Thymus (tissue), 11 donors: Measurements from ENCODE around the gene ITPR1. TPM values are rescaled to one million over a fixed set of nuclear protein-coding genes. Genes with fewer than 3 reads are reported as not detected.

Experiments used
- DNase-seq, 9 donors: peaks; one replicate each; pipeline ENCODE4 v3.0.0-alpha.2; 2013; ENCODE audit warnings: low spot score in 9 of 9, low read depth in 6 of 9, missing footprints in 1 of 9
- H3K27ac ChIP-seq, 2 donors: one replicate each; pipeline ENCODE4 v1.5.1; 2013; ENCODE audit warnings: control low read depth in 1 of 2, low read depth in 1 of 2, low read length in 1 of 2, mild to moderate bottlenecking in 1 of 2, moderate library complexity in 1 of 2
- H3K27me3 ChIP-seq, 2 donors: one replicate each; pipeline ENCODE4 v1.5.1; 2013; ENCODE audit warnings: low read length in 1 of 2; ENCODE audit not compliant: control insufficient read depth in 2 of 2, insufficient read depth in 1 of 2
- H3K36me3 ChIP-seq, 2 donors: one replicate each; pipeline ENCODE4 v1.5.1; 2013; ENCODE audit warnings: low read length in 1 of 2, mild to moderate bottlenecking in 1 of 2, moderate library complexity in 1 of 2; ENCODE audit not compliant: control insufficient read depth in 2 of 2, insufficient read depth in 2 of 2
- H3K4me1 ChIP-seq, 2 donors: one replicate each; pipeline ENCODE4 v1.5.1; 2013; ENCODE audit warnings: low read length in 2 of 2; ENCODE audit not compliant: control insufficient read depth in 2 of 2, insufficient read depth in 2 of 2
- H3K4me3 ChIP-seq, 2 donors: one replicate each; pipeline ENCODE4 v1.5.1; 2013; ENCODE audit warnings: low read length in 2 of 2, control low read depth in 1 of 2, mild to moderate bottlenecking in 1 of 2
- H3K9me3 ChIP-seq, 2 donors: one replicate each; pipeline ENCODE4 v1.5.1; 2013; ENCODE audit warnings: low read length in 1 of 2, mild to moderate bottlenecking in 1 of 2; ENCODE audit not compliant: control insufficient read depth in 2 of 2, insufficient read depth in 1 of 2
- WGBS: extraction: QIAGEN DNeasy Blood & Tissue Kit; methylation state at CpG from one replicate; pipeline ENCODE4 v1.1.7; 2013; 5-methylcytosine and 5-hydroxymethylcytosine counted together
- polyA plus RNA-seq: library from polyadenylated mRNA; stranded (reverse); fragments of 200-250 nt; gene quantifications from one replicate; pipeline ENCODE4 v1.2.3, GENCODE V29; 2013
- total RNA-seq: library from RNA; stranded (reverse); fragments of 120-200 nt; gene quantifications from one replicate; pipeline ENCODE4 v1.2.4, GENCODE V29; 2013
- donor health status: healthy.

The ITPR1 gene
- total and polyA plus RNA-seq, 2 donors: 23.9 to 36.6 TPM

GRCh38 chr3:4739289-4740236 lies 246.4 kb downstream of the ITPR1 start:
- WGBS: 96% methylated on average over 9 of the region's 9 CpGs
- Histone ChIP-seq H3K9me3 (no peaks in the 10 kb centered on the region), H3K36me3 (peaks cover 25 to 30% of the 10 kb centered on the region in 2 donors), H3K4me1 (peaks cover 6 to 32% of the 10 kb centered on the region in 2 donors), H3K27me3 (no peaks in the 10 kb centered on the region), H3K4me3 (no peak overlapping the region), H3K27ac (no peak overlapping the region)
- DNase-seq: no peak

- peak in 1 of 9 donors; percentile 25 for DNase-seq
- Histone ChIP-seq H3K36me3 (peaks cover 24 to 26% of the 10 kb centered on the region in 2 donors), H3K27me3 (no peaks in the 10 kb centered on the region), H3K4me3 (no peak overlapping the region), H3K9me3 (no peaks in the 10 kb centered on the region), H3K27ac (peak overlapping the region; percentile 70 to 71), H3K4me1 (peaks cover 6 to 32% of the 10 kb centered on the region in 2 donors)
- 33% methylated on average over 13 of the region's 13 CpGs for WGBS
These were observed 247.4 kb downstream of the ITPR1 start for GRCh38 chr3:4740397-4741105.

- Histone ChIP-seq H3K27ac (peak overlapping the region; percentile 70 to 71), H3K9me3 (no peaks in the 10 kb centered on the region), H3K4me1 (peaks cover 6 to 32% of the 10 kb centered on the region in 2 donors), H3K36me3 (peaks cover 25 to 28% of the 10 kb centered on the region in 2 donors), H3K27me3 (no peaks in the 10 kb centered on the region), H3K4me3 (no peak overlapping the region)
- WGBS: 48% methylated on average over 3 of the region's 3 CpGs
- DNase-seq: no peak
These were observed 247.9 kb downstream of the ITPR1 start for GRCh38 chr3:4741106-4741403.

- peaks cover 6 to 28% of the 10 kb centered on the region in 2 donors for H3K4me1 ChIP-seq
- peak in 1 of 9 donors; percentile 25 for DNase-seq
These were observed 248.5 kb downstream of the ITPR1 start for GRCh38 chr3:4741404-4742307.

GRCh38 chr3:4742359-4742758 lies 249.2 kb downstream of the ITPR1 start:
- H3K4me1 ChIP-seq: peaks cover 6 to 26% of the 10 kb centered on the region in 2 donors
- H3K9me3 ChIP-seq: no peaks in the 10 kb centered on the region
- no peaks in the 10 kb centered on the region for H3K27me3 ChIP-seq
- WGBS: 97% methylated on average over 5 of the region's 5 CpGs
- no peak overlapping the region for H3K4me3 ChIP-seq
- peaks cover 17 to 24% of the 10 kb centered on the region in 2 donors for H3K36me3 ChIP-seq
- H3K27ac ChIP-seq: peak overlapping the region in 1 of 2 donors; percentile 70
- DNase-seq: no peak

More at GRCh38 chr3:4741404-4742307, 248.5 kb downstream of the ITPR1 start:
- Histone ChIP-seq H3K36me3 (peaks cover 22 to 28% of the 10 kb centered on the region in 2 donors), H3K9me3 (no peaks in the 10 kb centered on the region), H3K4me3 (no peak overlapping the region), H3K27me3 (no peaks in the 10 kb centered on the region), H3K27ac (peak overlapping the region; percentile 10 to 70)
- WGBS: 79% methylated on average over 14 of the region's 14 CpGs

GRCh38 chr3:4743371-4743770 lies 250.2 kb downstream of the ITPR1 start:
- no peaks in the 10 kb centered on the region for H3K27me3 ChIP-seq
- H3K27ac ChIP-seq: no peak overlapping the region
- no peaks in the 10 kb centered on the region for H3K9me3 ChIP-seq
- no peak for DNase-seq
- peaks cover 6 to 26% of the 10 kb centered on the region in 2 donors for H3K4me1 ChIP-seq
- WGBS: 98% methylated on average over 4 of the region's 4 CpGs
- no peak overlapping the region for H3K4me3 ChIP-seq
- peaks cover 17 to 18% of the 10 kb centered on the region in 2 donors for H3K36me3 ChIP-seq

- Histone ChIP-seq H3K9me3 (no peaks in the 10 kb centered on the region), H3K27ac (no peak overlapping the region), H3K36me3 (peaks cover 17 to 18% of the 10 kb centered on the region in 2 donors), H3K4me3 (no peak overlapping the region), H3K27me3 (no peaks in the 10 kb centered on the region), H3K4me1 (peaks cover 6 to 27% of the 10 kb centered on the region in 2 donors)
- no peak for DNase-seq
- 98% methylated on average over 3 of the region's 3 CpGs for WGBS
These were observed 251.5 kb downstream of the ITPR1 start for GRCh38 chr3:4744405-4745234.

- peaks cover 6 to 23% of the 10 kb centered on the region in 2 donors for H3K4me1 ChIP-seq
- H3K4me3 ChIP-seq: no peak overlapping the region
- DNase-seq: no peak
- no peak overlapping the region for H3K27ac ChIP-seq
- peaks cover 17 to 18% of the 10 kb centered on the region in 2 donors for H3K36me3 ChIP-seq
- 90% methylated on average over 7 of the region's 7 CpGs for WGBS
- H3K27me3 ChIP-seq: no peaks in the 10 kb centered on the region
- no peaks in the 10 kb centered on the region for H3K9me3 ChIP-seq
These were observed 252.1 kb downstream of the ITPR1 start for GRCh38 chr3:4745235-4745610.
